GM19395 (cell line): Measurements from ENCODE around the gene NAALADL1.

Source experiments
- ATAC-seq: cut with Tn5 transposase; IDR thresholded peaks from one replicate; pipeline ENCODE4 v1.9.1; 2021; ENCODE audit warnings: mild to moderate bottlenecking, moderate library complexity; ENCODE audit not compliant: unreplicated experiment

Gene NAALADL1

GRCh38 chr11:65083834-65084597, 25.7 kb upstream of the NAALADL1 start, which contains the start of the genes CDCA5 and ZFPL1:
Gene CDCA5, minus strand, starts transcription at chr11:65084040. Its CDS starts 62 bp downstream, at chr11:65083978.
Gene ZFPL1, plus strand, starts transcription at chr11:65084222. Its CDS starts 477 bp downstream, at chr11:65084699.
- peak; percentile 75 for ATAC-seq

GRCh38 chr11:65083134-65083833, 24.9 kb upstream of the NAALADL1 start:
- ATAC-seq, result peak; percentile 27

- ATAC-seq, result no peak
These were observed 20.5 kb upstream of the NAALADL1 start for GRCh38 chr11:65078786-65079342.

GRCh38 chr11:65078151-65078550, 19.8 kb upstream of the NAALADL1 start:
- no peak for ATAC-seq

- no peak for ATAC-seq
These were observed 19.1 kb upstream of the NAALADL1 start for GRCh38 chr11:65077451-65077850.

- ATAC-seq, result no peak
These were observed 14.2 kb upstream of the NAALADL1 start for GRCh38 chr11:65072631-65072966.

- no peak for ATAC-seq
These were observed 13.7 kb upstream of the NAALADL1 start for GRCh38 chr11:65071907-65072630.

- no peak for ATAC-seq
These were observed 10.9 kb upstream of the NAALADL1 start for GRCh38 chr11:65069217-65069616.

GRCh38 chr11:65067446-65067845, 9.1 kb upstream of the NAALADL1 start:
- no peak for ATAC-seq

GRCh38 chr11:65066805-65067291, 8.5 kb upstream of the NAALADL1 start:
- ATAC-seq, result no peak

GRCh38 chr11:65066315-65066714, 8.0 kb upstream of the NAALADL1 start:
- no peak for ATAC-seq

- ATAC-seq, result no peak
These were observed 7.5 kb upstream of the NAALADL1 start for GRCh38 chr11:65065851-65066250.

GRCh38 chr11:65064847-65065240, 6.5 kb upstream of the NAALADL1 start:
- no peak for ATAC-seq

- no peak for ATAC-seq
These were observed 5.2 kb upstream of the NAALADL1 start for GRCh38 chr11:65063532-65063931.

GRCh38 chr11:65060913-65061408, 2.6 kb upstream of the NAALADL1 start:
- no peak for ATAC-seq

GRCh38 chr11:65059959-65060824, 1.8 kb upstream of the NAALADL1 start:
- no peak for ATAC-seq

GRCh38 chr11:65059523-65059922, 1.2 kb upstream of the NAALADL1 start:
- no peak for ATAC-seq

GRCh38 chr11:65058012-65058411, 341 bp downstream of the NAALADL1 start:
- no peak for ATAC-seq

- no peak for ATAC-seq
These were observed 827 bp downstream of the NAALADL1 start for GRCh38 chr11:65057526-65057925.

GRCh38 chr11:65056999-65057398, 1.4 kb downstream of the NAALADL1 start:
- ATAC-seq, result no peak
